SU-DHL-6 (cell line): ENCODE data around the gene MEF2A.
A peak's percentile ranks its signal among the peaks of the same experiment; 100 is the strongest.
"Not testable (repeated sequence)": the region's sequence is repeated elsewhere in the genome, so short reads cannot be mapped to it uniquely, and the experiment has no call there.

Experiments
- H2AFZ ChIP-seq: fragments of 200-600 bp; sonication (generic); 2 replicates; pipeline ENCODE4 v1.6.1; 2014; ENCODE audit warnings: low read depth, mild to moderate bottlenecking, moderate library complexity, mixed read lengths, antibody characterized with exemption, low read length; ENCODE audit not compliant: severe bottlenecking
- H3F3A ChIP-seq: fragments of 200-600 bp; shearing (Covaris generic); 2 replicates; pipeline ENCODE4 v1.6.0; 2016; ENCODE audit warnings: antibody characterized with exemption, mild to moderate bottlenecking; ENCODE audit not compliant: insufficient read depth
- H3K27ac ChIP-seq: fragments of 200-600 bp; sonication (generic); 2 replicates; pipeline ENCODE4 v1.5.1; 2016; ENCODE audit warnings: low read depth, mild to moderate bottlenecking, low read length, moderate library complexity, mixed read lengths
- H3K27me3 ChIP-seq: fragments of 200-600 bp; sonication (generic), shearing (Covaris generic); 2 replicates; pipeline ENCODE4 v1.6.0; 2014; ENCODE audit warnings: mild to moderate bottlenecking, low read length
- H3K36me3 ChIP-seq: fragments of 200-600 bp; sonication (generic); 2 replicates; pipeline ENCODE4 v1.6.1; 2014; ENCODE audit warnings: mild to moderate bottlenecking, low read length, mixed read lengths
- H3K4me2 ChIP-seq: fragments of 300-600, 200-600 bp; shearing (Covaris generic), sonication (generic); 2 replicates; pipeline ENCODE4 v1.6.0; 2014; ENCODE audit warnings: low read length, low read depth, mild to moderate bottlenecking; ENCODE audit not compliant: poor library complexity, severe bottlenecking
- H3K4me3 ChIP-seq: fragments of 200-600 bp; sonication (generic); 2 replicates; pipeline ENCODE4 v1.5.1; 2014; ENCODE audit warnings: antibody characterized with exemption, low read length, mild to moderate bottlenecking, mixed read lengths; ENCODE audit not compliant: insufficient read depth, poor library complexity, severe bottlenecking
- H3K79me2 ChIP-seq: fragments of 200-600 bp; sonication (generic); 2 replicates; pipeline ENCODE4 v1.6.1; 2014; ENCODE audit warnings: mild to moderate bottlenecking, low read length, moderate library complexity; ENCODE audit not compliant: insufficient read depth
- H3K9ac ChIP-seq: fragments of 200-600 bp; sonication (generic); 2 replicates; pipeline ENCODE4 v1.7.0; 2014; ENCODE audit warnings: mild to moderate bottlenecking, low read length
- H3K9me2 ChIP-seq: fragments of 200-600 bp; sonication (generic); replicated peaks from 2 replicates; pipeline ENCODE4 v1.6.1; 2014; ENCODE audit warnings: low read length; ENCODE audit not compliant: insufficient read depth
- H3K9me3 ChIP-seq: fragments of 200-600 bp; sonication (generic); 2 replicates; pipeline ENCODE4 v1.6.1; 2014; ENCODE audit warnings: low read length, mixed read lengths; ENCODE audit not compliant: insufficient read depth
- H4K20me1 ChIP-seq: fragments of 200-600 bp; sonication (generic); 2 replicates; pipeline ENCODE4 v1.6.1; 2014; ENCODE audit warnings: low read depth, mild to moderate bottlenecking, antibody characterized with exemption, low read length, moderate library complexity, mixed read lengths
- EZH2phosphoT487 ChIP-seq: fragments of 200-600 bp; sonication (generic), shearing (Covaris generic); conservative IDR thresholded peaks from 2 replicates; pipeline ENCODE4 v1.6.1; 2018; ENCODE audit warnings: mild to moderate bottlenecking, antibody characterized with exemption, low read length, moderate library complexity, mixed read lengths
- TF ChIP-seq, protein P1 (sequence below): fragments of 200-600 bp; sonication (generic); IDR thresholded peaks from one replicate; pipeline ENCODE4 v1.5.1; 2017; ENCODE audit warnings: antibody characterized with exemption, mild to moderate bottlenecking, low read length, moderate library complexity; ENCODE audit not compliant: insufficient read depth, poor library complexity, severe bottlenecking

MEF2A gene

DNA sequence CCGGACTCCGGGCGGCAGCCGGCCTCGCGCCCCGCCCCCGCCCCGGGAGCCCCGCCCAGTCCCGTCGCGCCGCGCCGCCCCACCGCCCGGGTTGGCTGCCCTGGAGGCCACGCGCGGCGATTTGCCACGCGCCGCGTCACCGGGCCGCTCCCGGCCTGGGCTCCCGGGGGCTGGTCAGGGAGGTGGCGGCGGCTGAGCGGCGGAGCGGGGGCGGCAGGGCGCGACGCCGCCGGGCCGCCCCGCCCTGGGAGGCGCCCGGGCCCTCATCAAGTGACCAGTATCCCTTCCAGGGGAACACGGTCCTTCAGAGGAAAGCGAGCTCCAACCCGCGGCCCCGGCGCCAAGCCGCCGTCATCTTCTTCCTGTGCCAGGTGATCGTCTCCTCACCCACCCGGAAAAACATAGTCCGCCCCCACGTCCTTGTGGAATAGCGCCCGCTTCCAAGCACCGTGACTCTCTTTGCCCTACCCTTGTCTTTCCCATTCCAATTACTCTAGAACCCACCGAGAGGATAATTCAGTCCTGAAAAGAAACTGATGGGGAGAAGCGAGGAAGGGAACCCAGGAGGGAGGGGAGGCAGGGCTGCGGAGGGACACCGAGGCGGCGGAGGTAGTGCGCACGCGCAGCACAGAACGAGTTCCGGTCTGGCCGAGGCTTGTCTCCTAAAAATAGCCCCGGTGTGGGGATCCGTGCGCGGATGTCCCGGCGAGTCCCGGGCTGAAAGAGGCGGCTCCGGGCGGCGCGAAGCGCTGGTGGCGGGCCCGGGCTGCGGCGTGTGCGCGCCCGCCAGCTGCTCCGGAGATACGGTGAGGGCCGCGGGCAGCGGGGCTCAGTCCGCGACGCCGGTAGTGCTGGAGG lies at the start of gene MEF2A:
Gene MEF2A, plus strand, starts transcription at position 686 of the 858 bp plus-strand sequence. CDS start 67,136 bp downstream, outside the sequence.
- H3K27me3 ChIP-seq = no peaks in the 10 kb centered on the region
- no peak for TF ChIP-seq EZH2phosphoT487
- TF ChIP-seq, protein P1, sequence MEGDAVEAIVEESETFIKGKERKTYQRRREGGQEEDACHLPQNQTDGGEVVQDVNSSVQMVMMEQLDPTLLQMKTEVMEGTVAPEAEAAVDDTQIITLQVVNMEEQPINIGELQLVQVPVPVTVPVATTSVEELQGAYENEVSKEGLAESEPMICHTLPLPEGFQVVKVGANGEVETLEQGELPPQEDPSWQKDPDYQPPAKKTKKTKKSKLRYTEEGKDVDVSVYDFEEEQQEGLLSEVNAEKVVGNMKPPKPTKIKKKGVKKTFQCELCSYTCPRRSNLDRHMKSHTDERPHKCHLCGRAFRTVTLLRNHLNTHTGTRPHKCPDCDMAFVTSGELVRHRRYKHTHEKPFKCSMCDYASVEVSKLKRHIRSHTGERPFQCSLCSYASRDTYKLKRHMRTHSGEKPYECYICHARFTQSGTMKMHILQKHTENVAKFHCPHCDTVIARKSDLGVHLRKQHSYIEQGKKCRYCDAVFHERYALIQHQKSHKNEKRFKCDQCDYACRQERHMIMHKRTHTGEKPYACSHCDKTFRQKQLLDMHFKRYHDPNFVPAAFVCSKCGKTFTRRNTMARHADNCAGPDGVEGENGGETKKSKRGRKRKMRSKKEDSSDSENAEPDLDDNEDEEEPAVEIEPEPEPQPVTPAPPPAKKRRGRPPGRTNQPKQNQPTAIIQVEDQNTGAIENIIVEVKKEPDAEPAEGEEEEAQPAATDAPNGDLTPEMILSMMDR = no peak
- peaks cover 30% of the 10 kb centered on the region for H4K20me1 ChIP-seq
- H3K27ac ChIP-seq = peak within 1 kb of the TSS; percentile 64
- H3F3A ChIP-seq = peaks cover 14% of the 10 kb centered on the region
- H3K9me2 ChIP-seq = no peaks in the 10 kb centered on the region
- peak within 1 kb of the TSS; percentile 96 for H3K4me2 ChIP-seq
- peak within 1 kb of the TSS; percentile 99 for H3K4me3 ChIP-seq
- H3K79me2 ChIP-seq = peaks cover 42% of the 10 kb centered on the region
- no peaks in the 10 kb centered on the region for H3K36me3 ChIP-seq
- H3K9me3 ChIP-seq = no peaks in the 10 kb centered on the region
- H2AFZ ChIP-seq = peak within 1 kb of the TSS; percentile 98
- peak within 1 kb of the TSS; percentile 91 for H3K9ac ChIP-seq

DNA sequence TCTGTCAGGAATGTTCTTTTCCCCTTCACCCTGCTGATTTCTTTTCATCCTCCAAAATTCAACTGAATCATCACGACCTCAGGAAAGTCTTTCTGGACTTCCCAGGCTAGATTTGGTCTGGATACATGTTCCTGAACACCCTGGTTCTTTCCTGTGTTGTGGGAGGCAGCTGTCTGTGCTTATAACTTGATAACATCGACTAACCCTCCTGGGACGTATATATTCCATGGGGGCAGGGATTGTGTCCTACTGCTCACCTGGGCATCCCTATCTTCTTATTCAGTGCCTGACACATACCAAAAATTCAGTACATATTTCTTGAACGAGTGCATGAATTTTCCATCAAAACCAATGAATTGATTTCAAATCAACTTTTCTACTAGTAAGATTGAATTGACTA lies 47.6 kb upstream of the MEF2A start:
- Histone ChIP-seq H3F3A (no peaks in the 10 kb centered on the region), H3K4me3 (no peak overlapping the region), H3K27me3 (no peaks in the 10 kb centered on the region), H3K9me2 (no peaks in the 10 kb centered on the region), H3K9me3 (no peaks in the 10 kb centered on the region), H4K20me1 (no peaks in the 10 kb centered on the region), H3K9ac (no peak overlapping the region), H2AFZ (no peak overlapping the region), H3K79me2 (no peaks in the 10 kb centered on the region), H3K4me2 (no peak overlapping the region), H3K36me3 (no peaks in the 10 kb centered on the region), H3K27ac (no peak overlapping the region)
- TF ChIP-seq EZH2phosphoT487 = no peak
- TF ChIP-seq, protein P1 = no peak

DNA sequence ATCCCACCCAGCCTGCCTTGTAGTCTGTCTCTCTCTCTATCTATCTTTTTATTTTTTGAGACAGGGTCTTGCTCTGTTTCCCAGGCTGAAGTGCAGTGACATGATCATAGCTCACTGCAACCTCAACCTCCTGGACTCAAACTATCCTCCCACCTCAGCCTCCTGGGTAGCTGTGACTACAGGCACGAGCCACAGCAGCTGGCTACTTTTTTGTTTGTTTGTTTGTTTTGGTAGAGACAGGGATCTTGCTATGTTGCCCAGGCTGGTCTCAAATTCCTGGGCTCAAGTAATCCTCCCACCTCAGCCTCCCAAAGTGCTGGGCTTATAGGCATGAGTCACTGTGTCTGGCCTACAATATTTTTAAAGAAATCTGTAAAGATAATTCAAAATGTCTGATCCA lies 46.4 kb upstream of the MEF2A start:
- not testable (repeated sequence) for H3K9me3 ChIP-seq, H3K4me3 ChIP-seq

DNA sequence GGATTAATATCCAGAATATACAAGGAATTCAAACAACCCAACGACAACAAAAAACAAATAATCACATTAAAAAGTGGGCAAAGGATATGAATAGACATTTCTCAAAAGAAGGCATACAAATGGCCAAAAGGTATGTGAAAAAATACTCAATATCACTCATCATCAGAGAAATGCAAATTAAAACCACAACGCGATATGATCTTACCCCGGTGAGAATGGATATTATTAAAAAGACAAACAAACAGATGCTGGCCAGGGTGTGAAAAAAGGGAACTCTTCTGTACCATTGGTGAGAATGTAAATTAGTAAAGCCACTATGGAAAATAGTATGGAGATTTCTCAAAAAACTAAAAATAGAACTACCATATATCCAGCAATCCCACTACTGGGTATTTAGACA lies 43.5 kb upstream of the MEF2A start:
- Histone ChIP-seq H3K79me2 (no peaks in the 10 kb centered on the region), H3K27ac (no peak overlapping the region), H3K4me3 (no peak overlapping the region), H3K36me3 (no peaks in the 10 kb centered on the region), H4K20me1 (no peaks in the 10 kb centered on the region), H3K9me3 (no peaks in the 10 kb centered on the region), H3K27me3 (no peaks in the 10 kb centered on the region), H3K4me2 (no peak overlapping the region), H3F3A (no peaks in the 10 kb centered on the region), H2AFZ (no peak overlapping the region), H3K9me2 (no peaks in the 10 kb centered on the region), H3K9ac (no peak overlapping the region)
- TF ChIP-seq EZH2phosphoT487 = no peak
- TF ChIP-seq, protein P1 = no peak

More for the DNA sequence above, 46.4 kb upstream of the MEF2A start:
- H3K79me2 ChIP-seq, H2AFZ ChIP-seq, H3K4me2 ChIP-seq, H3K36me3 ChIP-seq, H3F3A ChIP-seq, H3K9ac ChIP-seq, H3K27me3 ChIP-seq, H3K9me2 ChIP-seq, H4K20me1 ChIP-seq, H3K27ac ChIP-seq: not testable (repeated sequence)
